Mammary epithelial cell (primary cell): ENCODE results near the gene TCF4.

Experiments
- EZH2 ChIP-seq: IDR thresholded peaks from 2 replicates; pipeline ENCODE4 v1.6.1; 2012; ENCODE audit warnings: low read length, inconsistent platforms, borderline replicate concordance
- TF ChIP-seq, protein P1 (sequence below), 2 donors: IDR thresholded peaks in 1 of 2; conservative IDR thresholded peaks in 1 of 2; 2 replicates each; pipeline ENCODE4 v1.5.1; 2011 to 2012; ENCODE audit warnings: inconsistent platforms in 2 of 2, low read length in 2 of 2, mild to moderate bottlenecking in 2 of 2, control low read depth in 1 of 2, low read depth in 1 of 2; ENCODE audit not compliant: insufficient read depth in 1 of 2; ENCODE audit errors: extremely low read depth in 1 of 2

DNA sequence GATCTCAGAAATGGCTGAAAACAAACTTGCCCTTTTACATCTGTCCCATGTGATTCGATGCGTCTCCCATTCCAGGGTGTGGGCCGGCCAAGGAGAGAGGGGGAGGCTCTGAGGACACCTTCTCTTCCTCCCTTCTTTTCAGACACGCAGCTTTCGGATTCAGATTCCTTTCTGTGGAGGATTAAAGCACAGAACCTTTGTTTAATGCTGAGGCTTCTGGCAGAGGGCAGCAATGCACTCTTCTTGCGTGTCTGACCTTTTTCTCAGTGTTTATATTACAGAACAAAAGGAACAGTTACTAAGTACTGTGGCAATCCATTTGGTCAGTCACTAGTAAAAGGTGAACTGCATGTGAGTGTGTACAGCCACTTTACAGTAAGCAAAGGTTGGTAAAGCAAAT lies 359.8 kb downstream of the TCF4 start:
- TF ChIP-seq, protein P1, sequence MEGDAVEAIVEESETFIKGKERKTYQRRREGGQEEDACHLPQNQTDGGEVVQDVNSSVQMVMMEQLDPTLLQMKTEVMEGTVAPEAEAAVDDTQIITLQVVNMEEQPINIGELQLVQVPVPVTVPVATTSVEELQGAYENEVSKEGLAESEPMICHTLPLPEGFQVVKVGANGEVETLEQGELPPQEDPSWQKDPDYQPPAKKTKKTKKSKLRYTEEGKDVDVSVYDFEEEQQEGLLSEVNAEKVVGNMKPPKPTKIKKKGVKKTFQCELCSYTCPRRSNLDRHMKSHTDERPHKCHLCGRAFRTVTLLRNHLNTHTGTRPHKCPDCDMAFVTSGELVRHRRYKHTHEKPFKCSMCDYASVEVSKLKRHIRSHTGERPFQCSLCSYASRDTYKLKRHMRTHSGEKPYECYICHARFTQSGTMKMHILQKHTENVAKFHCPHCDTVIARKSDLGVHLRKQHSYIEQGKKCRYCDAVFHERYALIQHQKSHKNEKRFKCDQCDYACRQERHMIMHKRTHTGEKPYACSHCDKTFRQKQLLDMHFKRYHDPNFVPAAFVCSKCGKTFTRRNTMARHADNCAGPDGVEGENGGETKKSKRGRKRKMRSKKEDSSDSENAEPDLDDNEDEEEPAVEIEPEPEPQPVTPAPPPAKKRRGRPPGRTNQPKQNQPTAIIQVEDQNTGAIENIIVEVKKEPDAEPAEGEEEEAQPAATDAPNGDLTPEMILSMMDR (conservative IDR thresholded peaks at IDR 0.05 in 1 of 2, IDR thresholded peaks at IDR 0.05 in 1 of 2; ENCODE audit: extremely low read depth in 1 of 2, insufficient read depth in 1 of 2, low read depth in 1 of 2, low read length in 2 of 2) = no peak
- no peak for TF ChIP-seq EZH2
